H54 (cell line): ENCODE results near the gene FGD5.

Experiments used
- DNase-seq: peaks from one replicate; pipeline ENCODE4 v3.0.0; 2011; ENCODE audit warnings: low spot score, mixed read lengths; ENCODE audit not compliant: insufficient read length
- FAIRE-seq: peaks from 3 replicates; lab custom pipeline; 2011; peaks lifted over from hg19 to GRCh38; lab: Jason Lieb, UNC
- POLR2A ChIP-seq: IDR thresholded peaks from 2 replicates; pipeline ENCODE4 v1.6.1; 2011; ENCODE audit warnings: low read depth, mild to moderate bottlenecking, low read length

Gene FGD5

DNA sequence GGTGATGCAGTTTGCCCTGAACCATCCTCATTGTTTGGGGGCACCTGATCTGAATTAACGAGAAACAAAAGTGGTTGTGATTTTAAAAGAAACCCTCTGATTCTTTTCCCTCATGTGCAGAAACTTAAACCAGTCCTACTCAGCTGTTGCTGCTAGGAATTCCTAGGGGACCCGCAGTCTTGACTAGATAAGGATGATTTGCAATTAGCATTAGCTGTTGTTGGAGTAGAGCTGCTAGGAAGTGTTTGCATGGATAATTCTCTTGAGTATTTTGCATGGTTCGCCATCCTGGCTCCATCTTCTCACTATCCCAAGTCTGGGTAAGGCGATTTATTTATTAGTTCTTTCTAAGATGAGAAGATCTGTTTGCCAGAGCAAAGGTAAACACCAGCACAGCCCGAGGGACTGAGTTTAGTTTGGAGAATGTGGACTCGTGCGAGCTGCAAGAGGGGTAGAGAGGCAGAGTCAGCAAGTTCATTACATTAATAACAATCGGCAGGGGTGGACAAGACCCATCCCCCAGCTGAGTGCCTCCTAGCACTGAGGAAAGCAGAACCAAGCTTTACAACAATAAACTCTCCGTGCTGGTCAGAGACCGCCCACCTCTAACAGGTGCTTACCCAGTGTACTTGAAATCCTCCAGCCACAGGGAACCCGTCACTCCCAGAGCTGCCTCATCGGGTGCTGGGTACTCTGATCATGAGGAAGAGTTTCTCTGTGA is 4.1 kb downstream of the FGD5 start:
- no peak for TF ChIP-seq POLR2A
- no peak for FAIRE-seq
- no peak for DNase-seq

DNA sequence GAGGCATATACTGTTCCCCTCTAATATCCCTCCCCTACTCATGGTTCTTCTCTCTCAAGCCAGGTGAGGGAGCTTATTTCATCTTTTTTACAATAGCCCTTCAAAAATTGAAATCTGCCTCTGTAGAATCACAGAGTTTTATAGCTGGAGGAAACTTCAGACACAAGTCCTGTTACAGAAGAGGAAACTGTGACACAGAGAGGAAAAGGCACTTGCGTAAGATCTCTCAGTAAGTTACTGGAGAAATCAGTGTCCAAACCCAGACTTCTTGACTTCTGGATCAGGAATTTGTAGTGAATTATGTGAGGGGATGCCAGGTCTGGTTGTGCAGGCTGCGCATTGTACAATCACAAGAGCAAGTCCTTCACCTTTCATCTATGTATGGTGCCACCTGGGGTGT is 4.6 kb downstream of the FGD5 start:
- no peak for TF ChIP-seq POLR2A
- no peak for FAIRE-seq
- no peak for DNase-seq

DNA sequence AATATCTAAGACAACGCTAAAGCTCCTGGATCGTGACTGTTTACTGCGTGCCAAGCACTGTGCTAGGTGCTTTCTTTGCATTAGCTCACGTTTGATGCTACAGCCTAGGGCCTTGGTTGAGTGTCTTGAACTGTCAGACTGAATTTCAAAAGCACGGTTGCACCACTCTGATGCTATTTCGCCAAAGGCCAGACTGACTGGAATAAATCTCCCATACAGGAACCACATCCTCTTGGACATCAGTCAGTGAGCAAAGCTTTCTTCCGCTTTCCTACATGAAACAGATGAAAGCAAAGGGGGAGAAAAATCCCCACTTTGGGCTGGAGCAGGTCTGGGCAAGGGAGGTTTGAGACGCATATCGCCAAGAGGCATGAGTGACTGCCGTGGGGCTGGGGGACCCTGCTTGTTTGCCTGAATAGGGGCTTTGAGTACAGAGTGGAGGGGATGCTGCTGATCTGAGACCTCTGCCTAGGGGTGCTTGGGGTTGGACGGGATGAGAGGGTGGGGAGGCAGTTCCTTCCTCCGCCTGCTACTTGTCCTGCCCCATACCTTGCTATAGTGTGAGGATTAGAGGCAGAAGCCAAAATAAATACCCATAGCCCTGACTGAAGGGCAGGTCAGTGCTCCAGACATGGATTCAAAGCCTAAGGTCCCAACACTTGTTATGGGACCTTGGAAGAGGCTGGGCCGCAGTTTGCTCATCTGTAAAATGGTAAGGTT is 5.3 kb downstream of the FGD5 start:
- FAIRE-seq (no peak), DNase-seq (no peak)
- no peak for TF ChIP-seq POLR2A

DNA sequence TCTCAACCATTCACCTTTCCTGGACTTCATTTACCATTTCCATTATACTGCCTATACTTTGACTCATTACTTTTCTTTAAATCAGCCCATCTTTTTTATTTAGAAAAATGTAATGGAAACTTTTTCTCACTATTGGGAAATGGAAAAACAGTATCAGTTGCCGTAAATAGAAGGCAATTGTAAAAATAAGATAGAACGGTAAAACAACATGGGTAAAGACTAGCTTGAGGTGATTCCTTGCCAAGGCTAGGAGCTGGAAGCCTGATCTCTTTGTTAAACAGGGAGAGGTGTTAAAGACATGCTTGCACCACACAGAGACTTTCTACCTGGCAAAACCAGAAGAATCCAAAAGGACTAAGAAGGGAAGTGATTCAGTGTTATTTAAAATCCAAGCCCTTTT is 5.9 kb downstream of the FGD5 start:
- no peak for FAIRE-seq
- TF ChIP-seq POLR2A, result no peak
- DNase-seq, result no peak

DNA sequence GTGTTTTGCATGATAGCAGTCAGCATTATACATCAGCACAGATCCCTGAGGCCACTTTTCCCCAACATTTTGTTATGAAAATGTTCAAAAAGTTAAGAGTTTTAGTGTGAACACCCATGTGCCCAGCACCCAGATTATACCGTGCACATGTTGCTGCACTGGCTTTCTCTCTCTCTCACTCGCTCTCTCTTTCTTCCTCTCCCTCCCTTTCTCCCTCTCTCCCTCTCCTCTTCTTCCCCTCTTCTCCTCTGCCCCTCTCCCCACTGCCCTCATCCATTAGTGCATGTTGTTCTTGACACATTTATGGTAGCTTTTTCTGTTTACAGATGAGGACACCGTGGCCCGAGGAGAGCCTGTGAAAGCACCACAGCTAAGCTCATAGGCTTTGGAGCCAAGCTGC is 7.3 kb downstream of the FGD5 start:
- FAIRE-seq (no peak), DNase-seq (no peak)
- no peak for TF ChIP-seq POLR2A

DNA sequence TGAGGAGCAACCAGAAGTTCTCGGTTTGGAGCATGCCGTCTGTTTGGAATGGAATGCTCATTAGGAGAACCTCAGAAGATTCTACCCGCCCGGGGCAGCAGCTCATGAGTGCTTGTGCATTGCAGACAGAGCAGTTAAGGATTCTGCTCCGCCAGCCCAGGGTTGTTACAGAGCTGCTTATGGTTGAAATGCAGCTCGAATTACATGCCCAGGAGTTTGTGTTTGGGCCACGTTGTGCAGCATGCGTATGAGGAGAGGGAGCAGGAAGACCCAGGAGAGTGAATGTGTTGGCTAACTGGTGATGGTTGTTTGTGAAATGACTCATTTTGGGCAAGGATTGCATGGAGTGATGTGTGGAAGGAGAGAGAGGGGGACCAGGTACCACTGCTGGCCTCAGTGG is 9.0 kb downstream of the FGD5 start:
- DNase-seq, result no peak
- no peak for TF ChIP-seq POLR2A
- FAIRE-seq, result no peak

DNA sequence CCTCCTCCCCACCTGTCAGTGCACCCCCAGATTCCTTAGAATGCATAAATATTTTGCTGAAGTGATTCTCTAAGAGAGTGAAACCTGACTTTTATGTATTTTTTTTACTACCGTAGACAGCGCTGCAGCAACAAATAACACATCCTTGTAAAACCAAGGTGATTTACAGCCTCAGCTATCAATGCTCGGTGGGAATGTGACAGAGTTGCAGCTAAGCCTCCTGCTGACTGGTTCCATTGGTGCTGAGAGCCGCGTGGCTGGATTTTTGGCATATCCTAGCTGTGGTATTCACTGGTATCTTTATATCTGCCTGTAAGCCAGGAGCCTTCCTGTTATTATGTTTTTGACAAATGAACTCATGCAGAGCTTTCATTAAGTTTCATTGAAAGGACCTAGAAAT is 11.0 kb downstream of the FGD5 start:
- no peak for FAIRE-seq
- no peak for TF ChIP-seq POLR2A

DNA sequence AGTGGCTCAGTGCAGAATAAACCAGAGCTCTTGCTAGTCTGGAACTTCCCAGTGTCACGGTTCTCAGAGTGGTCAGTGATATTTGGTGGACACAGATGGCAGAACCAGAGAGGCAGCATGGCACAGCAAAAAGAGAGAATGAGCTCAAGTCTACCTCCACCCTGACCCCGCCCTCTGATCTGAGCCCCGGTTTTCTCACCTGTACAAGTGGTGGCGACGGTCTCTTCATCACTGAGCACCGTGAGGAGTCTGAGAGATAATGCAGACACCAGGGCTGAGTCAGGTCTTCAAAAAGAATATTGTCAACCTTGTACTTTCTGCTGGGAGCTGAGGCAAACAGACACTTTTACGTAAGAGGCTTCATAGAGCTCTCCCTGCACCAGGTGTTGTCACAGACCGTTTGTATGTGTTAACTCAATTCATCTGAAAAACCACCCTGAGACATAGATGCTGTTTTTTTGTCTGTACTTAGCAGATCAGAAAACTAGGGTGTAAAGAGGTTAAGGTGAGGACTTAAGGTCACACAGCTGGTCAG is 13.2 kb downstream of the FGD5 start:
- FAIRE-seq (no peak), DNase-seq (no peak)
- no peak for TF ChIP-seq POLR2A

More for the DNA sequence above, 11.0 kb downstream of the FGD5 start:
- no peak for DNase-seq

DNA sequence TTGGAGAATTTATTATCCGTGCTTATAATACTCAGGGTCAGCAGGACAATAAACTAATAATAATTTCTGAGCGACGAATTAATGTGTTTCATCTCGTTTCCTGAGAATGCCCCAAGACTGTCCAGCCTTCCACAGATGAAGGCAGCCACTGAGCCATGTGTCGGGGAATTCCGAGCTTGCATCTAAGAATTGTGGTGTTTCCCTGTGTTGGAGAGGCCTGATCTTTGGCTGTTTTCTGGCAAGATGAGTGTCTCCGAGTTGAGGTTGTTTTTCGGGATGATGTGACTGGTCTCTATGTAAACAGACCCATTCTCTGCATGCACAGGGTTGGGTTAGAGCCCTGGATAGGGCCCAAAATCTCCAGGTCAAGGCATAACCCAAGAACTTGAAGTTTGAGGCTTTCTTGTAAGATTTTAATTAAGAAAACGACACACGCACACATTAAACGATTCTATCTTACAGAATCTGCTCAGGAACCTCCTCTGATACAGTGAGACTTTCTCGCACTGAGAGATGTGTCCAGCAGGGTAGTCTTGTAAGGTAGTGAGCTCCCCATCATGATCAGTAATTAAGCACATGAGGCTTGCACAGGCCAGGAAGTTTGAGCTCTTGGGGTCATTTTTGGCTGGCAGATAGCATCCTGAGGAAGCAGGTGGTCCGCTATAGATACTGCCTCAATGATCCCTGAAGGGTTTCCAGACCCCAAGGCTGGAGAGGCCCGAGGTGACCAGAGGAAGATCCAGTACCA is 14.4 kb downstream of the FGD5 start:
- DNase-seq, result no peak
- no peak for FAIRE-seq
- TF ChIP-seq POLR2A, result no peak

DNA sequence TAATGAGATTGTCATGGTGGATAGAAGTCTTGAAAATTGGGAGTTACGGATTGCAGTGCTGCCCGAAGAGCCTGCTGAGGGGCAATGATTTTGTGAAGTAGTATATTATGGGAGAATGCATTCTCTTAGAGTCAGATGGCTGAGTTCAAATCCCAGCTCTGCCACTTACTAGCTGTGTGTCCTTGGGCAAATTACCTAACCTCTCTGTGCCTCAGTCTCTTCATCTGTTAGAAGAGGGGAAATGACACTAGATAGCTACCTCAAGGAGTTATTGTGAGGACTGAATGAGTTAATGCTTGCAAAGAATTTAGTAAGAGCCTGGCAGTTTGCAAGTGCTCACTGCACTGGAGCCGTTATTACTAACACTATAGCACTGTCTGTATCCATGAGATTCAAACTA is 15.4 kb downstream of the FGD5 start:
- FAIRE-seq, result no peak

DNA sequence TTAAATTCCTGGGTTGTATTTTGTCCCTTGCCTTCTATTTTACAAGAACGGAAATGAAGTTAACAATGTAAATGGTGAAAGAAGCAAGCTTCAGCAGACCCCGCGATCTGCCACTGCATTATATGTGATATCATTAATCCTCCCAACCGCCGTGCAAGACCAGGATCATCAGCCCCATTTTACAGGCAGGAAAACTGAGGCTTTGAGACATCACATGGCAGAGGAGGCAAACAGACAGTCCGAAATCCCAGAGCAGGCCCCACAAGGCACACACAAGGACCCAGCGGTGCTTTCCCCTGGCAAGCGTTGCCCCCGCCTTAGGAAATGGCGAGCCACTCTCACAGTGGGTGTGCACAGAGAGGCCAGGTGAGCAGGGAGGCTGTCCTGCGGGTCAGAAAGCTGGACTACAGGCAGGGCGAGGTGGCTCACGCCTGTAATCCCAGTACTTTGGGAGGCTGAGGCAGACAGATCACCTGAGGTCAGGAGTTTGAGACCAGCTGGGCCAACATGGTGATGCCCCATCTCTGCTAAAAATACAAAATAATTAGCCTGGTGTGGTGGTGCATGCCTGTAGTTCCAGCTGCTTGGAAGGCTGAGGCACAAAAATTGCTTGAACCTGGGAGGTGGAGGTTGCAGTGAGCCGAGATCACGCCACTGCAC is 16.2 kb downstream of the FGD5 start:
- no peak for TF ChIP-seq POLR2A
- DNase-seq (no peak), FAIRE-seq (no peak)

More for the DNA sequence above, 15.4 kb downstream of the FGD5 start:
- no peak for TF ChIP-seq POLR2A
- no peak for DNase-seq

DNA sequence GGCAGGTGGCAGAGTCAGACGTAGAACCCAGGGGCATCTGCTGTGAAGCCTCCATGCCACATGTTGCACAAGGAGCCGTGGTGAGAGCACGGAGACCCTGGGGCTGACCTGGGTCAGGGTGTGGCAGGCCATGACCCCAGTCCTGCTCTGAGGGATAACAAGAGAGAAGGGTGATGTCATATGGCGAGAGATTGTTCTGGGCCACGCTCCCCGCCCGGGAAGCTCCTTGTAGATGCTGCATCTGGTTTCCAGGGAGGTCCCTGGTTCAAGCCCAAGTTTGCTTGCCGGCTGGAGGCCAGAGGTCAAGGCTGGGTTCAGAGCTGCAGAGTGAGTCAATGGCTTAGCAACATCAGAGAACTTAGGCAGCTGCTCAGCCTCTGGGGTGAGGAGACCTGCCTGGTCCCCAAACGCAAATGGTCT is 17.3 kb downstream of the FGD5 start:
- TF ChIP-seq POLR2A, result no peak
- no peak for FAIRE-seq
- no peak for DNase-seq

DNA sequence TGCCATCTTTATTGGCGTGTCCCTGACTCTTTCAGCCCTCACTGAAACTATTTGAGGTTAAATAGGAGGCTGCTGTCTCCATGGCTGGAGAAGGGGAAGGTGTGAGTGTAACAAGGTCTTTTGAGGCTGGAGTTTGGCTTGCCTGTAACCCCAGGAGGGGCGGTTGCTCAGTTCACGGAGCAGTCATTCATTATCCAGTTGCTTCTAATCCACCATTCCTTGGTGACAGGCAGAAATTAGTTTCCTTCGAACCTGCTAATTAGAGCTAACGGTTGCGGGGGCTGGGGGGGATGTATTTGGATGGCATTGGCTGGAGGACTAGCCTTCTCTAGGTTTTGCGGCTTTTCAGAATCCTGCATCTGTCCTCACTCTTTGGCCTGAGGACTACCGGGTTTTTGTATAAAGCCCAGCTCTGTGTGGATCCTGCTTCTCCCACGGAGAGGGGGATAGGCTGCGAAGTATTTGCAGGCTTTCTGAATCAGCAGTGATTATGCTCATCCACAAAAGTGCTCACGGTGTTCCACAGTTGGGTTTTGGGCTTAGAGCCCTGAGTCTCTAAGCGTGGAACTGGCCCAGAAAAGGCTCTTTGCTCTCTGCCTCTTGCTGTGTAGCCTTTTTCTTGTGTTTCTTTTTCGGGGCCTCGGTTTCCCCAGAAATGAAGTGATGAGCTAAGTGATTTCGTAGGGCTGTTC is 18.6 kb downstream of the FGD5 start:
- no peak for FAIRE-seq
- TF ChIP-seq POLR2A, result no peak
- no peak for DNase-seq

DNA sequence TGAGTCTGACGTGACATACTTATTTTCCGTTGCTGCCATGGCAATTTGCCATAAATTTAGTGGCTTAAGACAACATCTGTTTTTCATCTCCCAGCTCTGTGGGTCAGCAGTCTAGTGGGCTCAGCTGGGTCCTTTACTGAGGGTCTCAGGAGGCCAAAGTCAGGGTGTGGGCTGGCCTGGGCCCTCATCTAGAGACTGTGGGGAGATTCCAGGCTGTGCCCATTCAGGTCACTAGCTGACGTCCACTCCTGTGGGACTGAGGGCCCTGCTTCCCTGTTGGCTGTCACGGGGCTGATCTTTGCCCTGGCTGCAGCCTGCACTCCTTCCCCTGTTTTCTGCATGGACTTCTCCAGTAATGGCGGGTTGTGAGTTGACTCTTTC is 19.1 kb downstream of the FGD5 start:
- no peak for DNase-seq
- no peak for FAIRE-seq
- no peak for TF ChIP-seq POLR2A
